DOHH2 (cell line): ENCODE data around the gene SEC14L2.

Experiments
- CTCF ChIP-seq: fragments of 200-600 bp; sonication (generic); IDR thresholded peaks from one replicate; pipeline ENCODE4 v1.5.1; 2014; ENCODE audit warnings: antibody characterized with exemption, mild to moderate bottlenecking, low read depth, low read length; ENCODE audit not compliant: poor library complexity, severe bottlenecking
- EZH2phosphoT487 ChIP-seq: fragments of 200-600 bp; sonication (generic); IDR thresholded peaks from 2 replicates; pipeline ENCODE4 v1.6.1; 2017; ENCODE audit warnings: borderline replicate concordance, mild to moderate bottlenecking, antibody characterized with exemption, low read length, moderate library complexity, mixed read lengths

- TF ChIP-seq CTCF (no peak), EZH2phosphoT487 (no peak)
Observed at GRCh38 chr22:30354644-30355043, 42.2 kb upstream of the SEC14L2 start.
